ENCODE measurements around the gene CFDP1. TPM values are rescaled to one million over a fixed set of nuclear protein-coding genes. Genes with fewer than 3 reads are reported as not detected.
A peak's percentile ranks its signal among the peaks of the same experiment; 100 is the strongest.

The CFDP1 gene
- total and polyA plus RNA-seq, 3 experiments from 2014 or later: 33.8 to 39.1 (median 34.2) TPM

DNA sequence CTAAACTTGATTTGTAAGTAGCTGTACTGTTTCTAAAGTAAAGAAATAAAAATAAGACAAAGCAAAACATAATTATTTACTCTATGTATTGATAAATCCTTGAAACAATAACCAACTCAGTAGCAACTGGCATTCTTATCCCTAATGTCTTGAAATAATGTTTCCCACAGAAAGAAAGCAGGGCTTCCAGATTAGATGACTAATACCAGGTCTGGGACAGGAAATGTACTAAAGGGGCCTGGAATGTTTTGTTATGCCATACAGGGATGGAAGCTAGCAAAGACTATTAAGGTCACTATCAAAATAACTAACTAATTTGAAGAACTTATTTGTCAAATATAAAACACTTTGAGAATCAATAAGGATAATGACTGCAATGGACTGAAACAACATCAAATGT is 82.1 kb downstream of the CFDP1 start:
- Mint-ChIP-seq H3K4me1 (no peaks in the 10 kb centered on the region), H3K27me3 (no peaks in the 10 kb centered on the region), H3K36me3 (peaks cover 9 to 19% (median 13%) of the 10 kb centered on the region in 3 donors), H3K9me3 (no peaks in the 10 kb centered on the region), H3K4me3 (no peak overlapping the region), H3K27ac (no peak overlapping the region)
- Histone ChIP-seq H3K9me3 (ENCODE audit: low read length) (no peaks in the 10 kb centered on the region), H3K27ac (ENCODE audit: low read depth, low read length) (no peak overlapping the region), H3K4me1 (ENCODE audit: insufficient read depth, low read length) (no peaks in the 10 kb centered on the region), H3K36me3 (ENCODE audit: insufficient read depth, low read length) (no peaks in the 10 kb centered on the region), H3K4me3 (ENCODE audit: low read length) (no peak overlapping the region), H3K27me3 (ENCODE audit: insufficient read depth, low read length, poor library complexity, severe bottlenecking) (no peaks in the 10 kb centered on the region)
- CTCF ChIA-PET: no interaction called here
- POLR2A ChIA-PET: no interaction called here
- DNase-seq: no peak

GRCh38 chr16:75345711-75346110 is 87.6 kb downstream of the CFDP1 start:
- H3K4me1 Mint-ChIP-seq: peaks cover 0 to 2% (median 0%) of the 10 kb centered on the region in 3 donors
- H3K4me3 Mint-ChIP-seq: no peak overlapping the region
- Histone ChIP-seq H3K4me1 (ENCODE audit: insufficient read depth, low read length) (no peaks in the 10 kb centered on the region), H3K9me3 (ENCODE audit: low read length) (no peaks in the 10 kb centered on the region), H3K27ac (ENCODE audit: low read depth, low read length) (no peak overlapping the region), H3K36me3 (ENCODE audit: insufficient read depth, low read length) (no peaks in the 10 kb centered on the region), H3K4me3 (ENCODE audit: low read length) (no peak overlapping the region), H3K27me3 (ENCODE audit: insufficient read depth, low read length, poor library complexity, severe bottlenecking) (no peaks in the 10 kb centered on the region)
- ChIA-PET CTCF (no interaction called here), POLR2A (no interaction called here)
- H3K36me3 Mint-ChIP-seq: peaks cover 12 to 37% (median 20%) of the 10 kb centered on the region in 3 donors
- no peaks in the 10 kb centered on the region for H3K27me3 Mint-ChIP-seq
- H3K27ac Mint-ChIP-seq: peak overlapping the region in 1 of 8 donors; percentile 29
- no peaks in the 10 kb centered on the region for H3K9me3 Mint-ChIP-seq
- DNase-seq: no peak

- H3K4me3 ChIP-seq (ENCODE audit: low read length): no peak overlapping the region
- Mint-ChIP-seq H3K27me3 (no peaks in the 10 kb centered on the region), H3K27ac (no peak overlapping the region), H3K9me3 (no peaks in the 10 kb centered on the region), H3K4me1 (peaks cover 0 to 2% (median 0%) of the 10 kb centered on the region in 3 donors), H3K36me3 (peaks cover 14 to 42% (median 24%) of the 10 kb centered on the region in 3 donors), H3K4me3 (no peak overlapping the region)
- ChIA-PET POLR2A (no interaction called here), CTCF (no interaction called here)
- H3K36me3 ChIP-seq (ENCODE audit: insufficient read depth, low read length): no peaks in the 10 kb centered on the region
- no peak overlapping the region for H3K27ac ChIP-seq (ENCODE audit: low read depth, low read length)
- H3K27me3 ChIP-seq (ENCODE audit: insufficient read depth, low read length, poor library complexity, severe bottlenecking): no peaks in the 10 kb centered on the region
- no peak for DNase-seq
- no peaks in the 10 kb centered on the region for H3K4me1 ChIP-seq (ENCODE audit: insufficient read depth, low read length)
- H3K9me3 ChIP-seq (ENCODE audit: low read length): no peaks in the 10 kb centered on the region
Measured at GRCh38 chr16:75343941-75344340, 89.4 kb downstream of the CFDP1 start.

GRCh38 chr16:75343286-75343685 is 90.0 kb downstream of the CFDP1 start:
- Histone ChIP-seq H3K27me3 (ENCODE audit: insufficient read depth, low read length, poor library complexity, severe bottlenecking) (no peaks in the 10 kb centered on the region), H3K9me3 (ENCODE audit: low read length) (no peaks in the 10 kb centered on the region), H3K36me3 (ENCODE audit: insufficient read depth, low read length) (no peaks in the 10 kb centered on the region), H3K4me3 (ENCODE audit: low read length) (no peak overlapping the region), H3K27ac (ENCODE audit: low read depth, low read length) (no peak overlapping the region), H3K4me1 (ENCODE audit: insufficient read depth, low read length) (no peaks in the 10 kb centered on the region)
- no peaks in the 10 kb centered on the region for H3K27me3 Mint-ChIP-seq
- H3K27ac Mint-ChIP-seq: no peak overlapping the region
- no peak overlapping the region for H3K4me3 Mint-ChIP-seq
- CTCF ChIA-PET: no interaction called here
- H3K9me3 Mint-ChIP-seq: no peaks in the 10 kb centered on the region
- peaks cover 20 to 43% (median 30%) of the 10 kb centered on the region in 3 donors for H3K36me3 Mint-ChIP-seq
- H3K4me1 Mint-ChIP-seq: peaks cover 0 to 2% (median 0%) of the 10 kb centered on the region in 3 donors
- no peak for DNase-seq
- POLR2A ChIA-PET: no interaction called here

GRCh38 chr16:75342308-75342811 is 90.9 kb downstream of the CFDP1 start:
- Histone ChIP-seq H3K27ac (ENCODE audit: low read depth, low read length) (no peak overlapping the region), H3K27me3 (ENCODE audit: insufficient read depth, low read length, poor library complexity, severe bottlenecking) (no peaks in the 10 kb centered on the region), H3K36me3 (ENCODE audit: insufficient read depth, low read length) (no peaks in the 10 kb centered on the region), H3K4me3 (ENCODE audit: low read length) (no peak overlapping the region), H3K9me3 (ENCODE audit: low read length) (no peaks in the 10 kb centered on the region), H3K4me1 (ENCODE audit: insufficient read depth, low read length) (no peaks in the 10 kb centered on the region)
- CTCF ChIA-PET: no interaction called here
- POLR2A ChIA-PET: no interaction called here
- H3K4me3 Mint-ChIP-seq: no peak overlapping the region
- DNase-seq: no peak
- H3K9me3 Mint-ChIP-seq: no peaks in the 10 kb centered on the region
- peaks cover 18 to 44% (median 35%) of the 10 kb centered on the region in 3 donors for H3K36me3 Mint-ChIP-seq
- no peak overlapping the region for H3K27ac Mint-ChIP-seq
- H3K27me3 Mint-ChIP-seq: no peaks in the 10 kb centered on the region
- H3K4me1 Mint-ChIP-seq: peaks cover 0 to 2% (median 0%) of the 10 kb centered on the region in 3 donors

DNA sequence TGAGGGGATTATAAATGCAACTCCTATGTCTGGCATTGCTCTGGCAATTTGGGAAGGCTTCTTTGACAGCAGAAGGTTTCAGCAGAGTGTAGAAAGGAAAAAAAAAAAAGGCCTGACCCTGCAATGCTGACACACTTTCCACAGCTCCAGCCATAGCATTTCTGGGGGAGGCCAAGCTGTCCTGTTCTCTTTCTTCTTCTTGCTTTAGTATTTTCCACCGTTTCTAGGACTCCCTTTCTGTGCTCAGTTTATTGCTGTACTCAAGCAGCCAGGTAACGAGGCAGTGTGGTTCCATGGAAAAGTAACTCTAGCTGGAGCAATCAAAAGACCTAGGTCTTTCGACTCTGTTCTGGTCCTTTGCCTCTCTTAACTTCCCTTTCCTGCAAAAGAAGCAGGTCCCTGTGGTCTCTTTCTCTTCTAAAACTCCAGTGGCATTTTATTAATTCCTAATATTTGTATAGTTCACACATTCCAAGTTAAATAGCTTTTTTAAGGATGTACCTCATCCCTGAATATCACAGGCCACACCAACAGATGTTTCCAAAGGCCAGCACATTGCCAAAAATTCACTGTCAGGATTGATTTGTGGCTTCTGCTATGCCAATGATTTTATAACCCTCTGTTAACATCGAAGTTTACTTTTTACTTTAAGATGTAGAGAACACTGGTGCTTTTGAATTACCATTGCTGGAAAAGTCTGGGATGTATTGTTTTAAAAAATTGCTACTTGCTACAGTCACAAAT is 91.6 kb downstream of the CFDP1 start:
- peaks cover 0 to 5% (median 0%) of the 10 kb centered on the region in 3 donors for H3K4me1 Mint-ChIP-seq
- ChIA-PET CTCF (no interaction called here), POLR2A (no interaction called here)
- Histone ChIP-seq H3K36me3 (ENCODE audit: insufficient read depth, low read length) (no peaks in the 10 kb centered on the region), H3K27me3 (ENCODE audit: insufficient read depth, low read length, poor library complexity, severe bottlenecking) (no peaks in the 10 kb centered on the region), H3K4me1 (ENCODE audit: insufficient read depth, low read length) (no peaks in the 10 kb centered on the region), H3K27ac (ENCODE audit: low read depth, low read length) (no peak overlapping the region), H3K4me3 (ENCODE audit: low read length) (no peak overlapping the region), H3K9me3 (ENCODE audit: low read length) (no peaks in the 10 kb centered on the region)
- no peaks in the 10 kb centered on the region for H3K27me3 Mint-ChIP-seq
- no peak overlapping the region for H3K4me3 Mint-ChIP-seq
- H3K36me3 Mint-ChIP-seq: peaks cover 23 to 45% (median 39%) of the 10 kb centered on the region in 3 donors
- no peak for DNase-seq
- no peaks in the 10 kb centered on the region for H3K9me3 Mint-ChIP-seq
- H3K27ac Mint-ChIP-seq: no peak overlapping the region

- peaks cover 0 to 3% (median 0%) of the 10 kb centered on the region in 3 donors for H3K4me1 Mint-ChIP-seq
- H3K4me1 ChIP-seq (ENCODE audit: insufficient read depth, low read length): no peaks in the 10 kb centered on the region
- CTCF ChIA-PET: no interaction called here
- H3K4me3 Mint-ChIP-seq: no peak overlapping the region
- no peaks in the 10 kb centered on the region for H3K36me3 ChIP-seq (ENCODE audit: insufficient read depth, low read length)
- POLR2A ChIA-PET: no interaction called here
- H3K27me3 Mint-ChIP-seq: no peaks in the 10 kb centered on the region
- no peaks in the 10 kb centered on the region for H3K27me3 ChIP-seq (ENCODE audit: insufficient read depth, low read length, poor library complexity, severe bottlenecking)
- H3K4me3 ChIP-seq (ENCODE audit: low read length): no peak overlapping the region
- H3K9me3 ChIP-seq (ENCODE audit: low read length): no peaks in the 10 kb centered on the region
- peaks cover 23 to 41% (median 38%) of the 10 kb centered on the region in 3 donors for H3K36me3 Mint-ChIP-seq
- DNase-seq: no peak
- no peaks in the 10 kb centered on the region for H3K9me3 Mint-ChIP-seq
- H3K27ac ChIP-seq (ENCODE audit: low read depth, low read length): no peak overlapping the region
- H3K27ac Mint-ChIP-seq: no peak overlapping the region
Measured at GRCh38 chr16:75340741-75341491, 92.4 kb downstream of the CFDP1 start.

- no peaks in the 10 kb centered on the region for H3K27me3 ChIP-seq (ENCODE audit: insufficient read depth, low read length, poor library complexity, severe bottlenecking)
Measured at GRCh38 chr16:75337430-75337829, 95.9 kb downstream of the CFDP1 start.

More at GRCh38 chr16:75337430-75337829, 95.9 kb downstream of the CFDP1 start:
- H3K27ac ChIP-seq (ENCODE audit: low read depth, low read length): no peak overlapping the region
- H3K9me3 ChIP-seq (ENCODE audit: low read length): no peaks in the 10 kb centered on the region
- no peak overlapping the region for H3K4me3 ChIP-seq (ENCODE audit: low read length)
- peaks cover 18 to 39% (median 29%) of the 10 kb centered on the region in 3 donors for H3K36me3 Mint-ChIP-seq
- no peaks in the 10 kb centered on the region for H3K9me3 Mint-ChIP-seq
- peaks cover 16 to 20% (median 17%) of the 10 kb centered on the region in 3 donors for H3K4me1 Mint-ChIP-seq
- ChIA-PET POLR2A (no interaction called here), CTCF (no interaction called here)
- no peak for DNase-seq
- peaks cover 0 to 2% of the 10 kb centered on the region in 2 donors for H3K27me3 Mint-ChIP-seq
- no peak overlapping the region for H3K4me3 Mint-ChIP-seq
- no peak overlapping the region for H3K27ac Mint-ChIP-seq
- peaks cover 13% of the 10 kb centered on the region for H3K4me1 ChIP-seq (ENCODE audit: insufficient read depth, low read length)
- no peaks in the 10 kb centered on the region for H3K36me3 ChIP-seq (ENCODE audit: insufficient read depth, low read length)

Measured in CD8-positive, alpha-beta memory T cell (primary cell).